ENCODE data around the gene MBOAT2.
"Not testable (repeated sequence)": the region's sequence is repeated elsewhere in the genome, so short reads cannot be mapped to it uniquely, and the experiment has no call there.

MBOAT2 gene

GRCh38 chr2:9050122-9050809 lies 46.8 kb upstream of the MBOAT2 start:
- Histone ChIP-seq H3K9me2 (replicated peaks; ENCODE audit: low read depth, low read length) (no peaks in the 10 kb centered on the region), H3K9ac (ENCODE audit: low read depth, low read length, poor library complexity, severe bottlenecking) (no peak overlapping the region), H3K27me3 (ENCODE audit: insufficient read depth, low read length, poor library complexity, severe bottlenecking) (no peaks in the 10 kb centered on the region), H3F3A (ENCODE audit: low read depth) (no peaks in the 10 kb centered on the region), H3K9me3 (ENCODE audit: insufficient read depth, low read depth, low read length) (no peaks in the 10 kb centered on the region), H3K36me3 (ENCODE audit: insufficient read depth, low read length) (no peaks in the 10 kb centered on the region), H2AFZ (ENCODE audit: low read length) (no peak overlapping the region; the same call in 1 of the 2 replicates), H4K20me1 (ENCODE audit: insufficient read depth, low read length, poor library complexity, severe bottlenecking) (no peaks in the 10 kb centered on the region), H3K4me3 (ENCODE audit: low read length, poor library complexity, severe bottlenecking) (no peak overlapping the region), H3K4me1 (ENCODE audit: insufficient read depth, low read length, poor library complexity, severe bottlenecking) (peaks cover 10% of the 10 kb centered on the region), H3K79me2 (ENCODE audit: insufficient read depth, low read length) (no peaks in the 10 kb centered on the region), H3K4me2 (ENCODE audit: low read depth, low read length, poor library complexity, severe bottlenecking) (peak overlapping the region; percentile 15)
- TF ChIP-seq CTCF (conservative IDR thresholded peaks at IDR 0.05; ENCODE audit: low read length) = no peak
- TF ChIP-seq EZH2phosphoT487 (IDR thresholded peaks at IDR 0.05; ENCODE audit: borderline replicate concordance) = no peak

- Histone ChIP-seq H3F3A (ENCODE audit: low read depth) (no peaks in the 10 kb centered on the region), H2AFZ (ENCODE audit: low read length) (no peak overlapping the region), H3K27me3 (ENCODE audit: insufficient read depth, low read length, poor library complexity, severe bottlenecking) (no peaks in the 10 kb centered on the region), H3K4me2 (ENCODE audit: low read depth, low read length, poor library complexity, severe bottlenecking) (no peak overlapping the region), H3K4me1 (ENCODE audit: insufficient read depth, low read length, poor library complexity, severe bottlenecking) (no peaks in the 10 kb centered on the region), H3K9ac (ENCODE audit: low read depth, low read length, poor library complexity, severe bottlenecking) (no peak overlapping the region), H3K9me2 (replicated peaks; ENCODE audit: low read depth, low read length) (no peaks in the 10 kb centered on the region), H3K4me3 (ENCODE audit: low read length, poor library complexity, severe bottlenecking) (no peak overlapping the region), H3K9me3 (ENCODE audit: insufficient read depth, low read depth, low read length) (no peaks in the 10 kb centered on the region), H3K36me3 (ENCODE audit: insufficient read depth, low read length) (no peaks in the 10 kb centered on the region), H4K20me1 (ENCODE audit: insufficient read depth, low read length, poor library complexity, severe bottlenecking) (no peaks in the 10 kb centered on the region), H3K79me2 (ENCODE audit: insufficient read depth, low read length) (no peaks in the 10 kb centered on the region)
- TF ChIP-seq EZH2phosphoT487 (IDR thresholded peaks at IDR 0.05; ENCODE audit: borderline replicate concordance) = no peak
Observed at GRCh38 chr2:9045595-9045994, 42.1 kb upstream of the MBOAT2 start.

GRCh38 chr2:9043491-9043890 lies 40.0 kb upstream of the MBOAT2 start:
- H3K9ac ChIP-seq (ENCODE audit: low read depth, low read length, poor library complexity, severe bottlenecking) = not testable (repeated sequence)

GRCh38 chr2:9037166-9037565 lies 33.7 kb upstream of the MBOAT2 start:
- Histone ChIP-seq H3K36me3 (ENCODE audit: insufficient read depth, low read length) (no peaks in the 10 kb centered on the region), H3K9me3 (ENCODE audit: insufficient read depth, low read depth, low read length) (peaks cover 6% of the 10 kb centered on the region; the same call in 1 of the 2 replicates), H3K9ac (ENCODE audit: low read depth, low read length, poor library complexity, severe bottlenecking) (no peak overlapping the region), H4K20me1 (ENCODE audit: insufficient read depth, low read length, poor library complexity, severe bottlenecking) (no peaks in the 10 kb centered on the region), H3K27me3 (ENCODE audit: insufficient read depth, low read length, poor library complexity, severe bottlenecking) (no peaks in the 10 kb centered on the region), H3K4me2 (ENCODE audit: low read depth, low read length, poor library complexity, severe bottlenecking) (no peak overlapping the region), H3K79me2 (ENCODE audit: insufficient read depth, low read length) (no peaks in the 10 kb centered on the region), H3K4me3 (ENCODE audit: low read length, poor library complexity, severe bottlenecking) (no peak overlapping the region), H3K4me1 (ENCODE audit: insufficient read depth, low read length, poor library complexity, severe bottlenecking) (peaks cover 20% of the 10 kb centered on the region), H3F3A (ENCODE audit: low read depth) (no peaks in the 10 kb centered on the region), H2AFZ (ENCODE audit: low read length) (no peak overlapping the region), H3K9me2 (replicated peaks; ENCODE audit: low read depth, low read length) (no peaks in the 10 kb centered on the region)
- no peak for TF ChIP-seq EZH2phosphoT487 (IDR thresholded peaks at IDR 0.05; ENCODE audit: borderline replicate concordance)

More at GRCh38 chr2:9043491-9043890, 40.0 kb upstream of the MBOAT2 start:
- H3K4me1 ChIP-seq (ENCODE audit: insufficient read depth, low read length, poor library complexity, severe bottlenecking); H3K4me2 ChIP-seq (ENCODE audit: low read depth, low read length, poor library complexity, severe bottlenecking); H3K9me3 ChIP-seq (ENCODE audit: insufficient read depth, low read depth, low read length); H3K9me2 ChIP-seq (replicated peaks; ENCODE audit: low read depth, low read length); H3K79me2 ChIP-seq (ENCODE audit: insufficient read depth, low read length); H3K36me3 ChIP-seq (ENCODE audit: insufficient read depth, low read length); H3F3A ChIP-seq (ENCODE audit: low read depth); H3K4me3 ChIP-seq (ENCODE audit: low read length, poor library complexity, severe bottlenecking); H4K20me1 ChIP-seq (ENCODE audit: insufficient read depth, low read length, poor library complexity, severe bottlenecking); H3K27me3 ChIP-seq (ENCODE audit: insufficient read depth, low read length, poor library complexity, severe bottlenecking); H2AFZ ChIP-seq (ENCODE audit: low read length): not testable (repeated sequence)

Measured in Loucy (cell line).